Immature natural killer cell (primary cell): ENCODE data around the gene NFKBIE. TPM values are rescaled to one million over a fixed set of nuclear protein-coding genes. Genes with fewer than 3 reads are reported as not detected.

Experiments
- DNase-seq, 3 donors: peaks; one replicate each; pipeline ENCODE4 v3.0.0; 2022; ENCODE audit warnings: mixed read lengths in 1 of 3
- H3K27ac Mint-ChIP-seq, 6 donors: one replicate each; pipeline ENCODE4 v1.8.0; 2020; ENCODE audit warnings: mixed read lengths in 6 of 6, mild to moderate bottlenecking in 5 of 6, inconsistent platforms in 4 of 6, moderate library complexity in 3 of 6
- H3K27me3 Mint-ChIP-seq, 3 donors: one replicate each; pipeline ENCODE4 v1.8.0; 2020 to 2021; ENCODE audit warnings: low read depth in 3 of 3, mild to moderate bottlenecking in 3 of 3, mixed read lengths in 3 of 3, moderate library complexity in 3 of 3, inconsistent platforms in 1 of 3
- H3K36me3 Mint-ChIP-seq, 3 donors: one replicate each; pipeline ENCODE4 v1.8.0; 2020; ENCODE audit warnings: mixed read lengths in 3 of 3, inconsistent platforms in 2 of 3, mild to moderate bottlenecking in 2 of 3
- H3K4me1 Mint-ChIP-seq, 2 donors: one replicate each; pipeline ENCODE4 v1.8.0; 2020; ENCODE audit warnings: inconsistent platforms in 2 of 2, mild to moderate bottlenecking in 2 of 2, mixed read lengths in 2 of 2, moderate library complexity in 1 of 2
- H3K4me3 Mint-ChIP-seq, 5 donors: one replicate each; pipeline ENCODE4 v1.8.0; 2020; ENCODE audit warnings: mild to moderate bottlenecking in 5 of 5, mixed read lengths in 5 of 5, inconsistent platforms in 3 of 5, moderate library complexity in 3 of 5
- H3K9me3 Mint-ChIP-seq, 6 donors: one replicate each; pipeline ENCODE4 v1.8.0; 2020; ENCODE audit warnings: mild to moderate bottlenecking in 6 of 6, mixed read lengths in 6 of 6, inconsistent platforms in 4 of 6, moderate library complexity in 3 of 6
- polyA plus RNA-seq, 3 donors: library from polyadenylated mRNA; unstranded; fragments of 300-500 nt; fragmentation: Illumina TruSeq; gene quantifications; one replicate each; pipeline ENCODE4 v1.2.3, GENCODE V29; 2021

NFKBIE gene
- polyA plus RNA-seq, 3 donors from 2014 or later = 3.8 to 8.4 (median 8.3) TPM

- Mint-ChIP-seq H3K27ac (no peak overlapping the region), H3K4me1 (peaks cover 1 to 17% of the 10 kb centered on the region in 2 donors), H3K27me3 (peaks cover 3 to 19% (median 11%) of the 10 kb centered on the region in 3 donors), H3K9me3 (no peaks in the 10 kb centered on the region), H3K36me3 (peaks cover 0 to 4% (median 0%) of the 10 kb centered on the region in 3 donors), H3K4me3 (no peak overlapping the region)
- DNase-seq = no peak
These were observed 47.8 kb downstream of the NFKBIE start for GRCh38 chr6:44217332-44218143.

DNA sequence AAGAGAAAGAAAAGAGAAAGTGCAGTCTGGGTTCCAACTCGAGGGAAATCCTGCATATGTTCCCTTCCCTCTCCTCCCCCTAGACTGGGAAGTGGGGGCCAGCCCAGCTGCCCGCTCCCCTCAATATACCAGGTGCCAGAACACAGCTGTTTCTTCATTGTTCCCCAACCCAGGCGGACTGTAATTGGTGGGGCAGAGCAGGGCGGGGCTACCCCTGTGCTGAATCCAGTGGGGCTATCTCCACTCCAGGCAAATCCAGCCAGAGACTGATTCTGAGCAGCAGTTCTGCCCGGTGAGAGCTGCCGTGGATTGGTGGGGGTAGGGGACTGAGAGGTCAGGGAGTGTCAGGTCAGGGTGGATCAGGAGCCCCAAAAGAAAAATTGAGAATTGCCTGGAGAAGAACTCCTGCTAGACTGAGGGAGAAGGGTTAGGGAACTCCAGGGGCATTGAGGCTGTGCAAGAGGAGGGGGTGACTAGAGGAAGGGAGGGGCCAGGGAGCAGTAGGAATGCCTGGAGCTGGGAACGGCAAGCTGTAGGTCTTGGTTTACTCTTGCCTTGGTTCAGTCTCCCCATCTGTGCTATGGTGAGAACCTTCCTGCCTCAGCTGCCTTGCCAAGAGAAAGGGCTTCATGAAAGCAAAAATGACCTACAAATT is 48.5 kb downstream of the NFKBIE start, which contains the start of gene MYMX:
MYMX (plus strand) TSS at position 250 of the 655 bp plus-strand sequence. CDS start 546 bp downstream, outside the sequence.
- no peak for DNase-seq

DNA sequence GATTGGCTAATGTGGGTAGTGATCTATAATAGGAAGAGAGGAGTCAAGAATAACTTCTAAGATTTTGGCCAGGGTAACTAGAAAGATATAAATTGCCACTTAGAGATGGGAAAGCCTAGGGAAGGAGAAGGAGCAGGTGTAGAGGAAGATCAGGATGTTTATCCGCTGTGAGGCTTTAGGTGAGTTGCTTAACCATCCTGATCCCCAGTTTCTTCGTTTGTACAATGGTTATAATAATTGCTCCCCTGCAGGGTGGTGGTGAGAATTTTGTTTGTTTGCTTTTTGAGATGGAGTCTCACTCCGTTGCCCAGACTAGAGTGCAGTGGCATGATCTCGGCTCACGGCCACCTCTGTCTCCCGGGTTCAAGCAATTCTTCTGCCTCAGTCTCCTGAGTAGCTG is 51.0 kb downstream of the NFKBIE start:
- Mint-ChIP-seq H3K4me1 (peaks cover 0 to 7% of the 10 kb centered on the region in 2 donors), H3K36me3 (peaks cover 0 to 4% (median 0%) of the 10 kb centered on the region in 3 donors), H3K4me3 (no peak overlapping the region), H3K9me3 (no peaks in the 10 kb centered on the region), H3K27ac (no peak overlapping the region), H3K27me3 (peaks cover 1 to 26% (median 11%) of the 10 kb centered on the region in 3 donors)
- no peak for DNase-seq

More for the DNA sequence above, 48.5 kb downstream of the NFKBIE start, which contains the start of gene MYMX:
- no peak within 1 kb of the TSS for H3K4me3 Mint-ChIP-seq
- H3K9me3 Mint-ChIP-seq = no peaks in the 10 kb centered on the region
- H3K27me3 Mint-ChIP-seq = peaks cover 3 to 20% (median 11%) of the 10 kb centered on the region in 3 donors
- H3K27ac Mint-ChIP-seq = no peak within 1 kb of the TSS
- peaks cover 0 to 14% of the 10 kb centered on the region in 2 donors for H3K4me1 Mint-ChIP-seq
- H3K36me3 Mint-ChIP-seq = peaks cover 0 to 4% (median 0%) of the 10 kb centered on the region in 3 donors

DNA sequence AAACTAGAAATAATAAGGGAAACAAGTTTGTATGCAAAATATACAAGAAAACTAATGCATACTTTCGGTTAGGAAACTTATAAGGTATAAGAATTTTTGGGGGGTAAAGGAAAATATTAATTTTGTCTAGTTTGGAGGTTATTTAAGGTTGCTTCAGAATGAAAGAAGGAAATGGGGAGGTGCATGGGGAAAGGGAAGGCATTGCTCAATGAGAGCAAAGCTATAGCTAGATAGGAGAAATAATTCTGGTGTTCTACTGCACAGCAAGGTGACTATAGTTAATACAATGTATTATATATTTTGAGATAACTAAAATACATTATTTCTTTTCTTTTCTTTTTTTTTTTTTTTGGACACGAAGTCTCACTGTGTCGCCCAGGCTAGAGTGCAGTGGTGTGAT is 54.1 kb downstream of the NFKBIE start:
- Mint-ChIP-seq H3K36me3 (peaks cover 0 to 4% (median 0%) of the 10 kb centered on the region in 3 donors), H3K27ac (no peak overlapping the region), H3K9me3 (no peaks in the 10 kb centered on the region), H3K27me3 (peaks cover 0 to 17% (median 6%) of the 10 kb centered on the region in 3 donors), H3K4me3 (no peak overlapping the region), H3K4me1 (no peaks in the 10 kb centered on the region)
- no peak for DNase-seq

Other genes with a start within 250 kb of the NFKBIE start
- gene MRPL14, start 138.1 kb downstream of the NFKBIE start, polyA plus RNA-seq = 100 to 1,000 TPM; 107 to 178 (median 120) TPM
- 1 to 10 TPM in 2 of 3 donors, under 1 TPM in 1; 0.25 to 1.7 (median 1.5) TPM for gene TMEM63B, start 138.0 kb downstream of the NFKBIE start, polyA plus RNA-seq
- under 1 TPM in 1 of 3 donors, not detected in 2; 0.29 TPM for gene CAPN11, start 106.7 kb downstream of the NFKBIE start, polyA plus RNA-seq
- gene MYMX, start 48.6 kb downstream of the NFKBIE start, polyA plus RNA-seq = not detected
- 1 to 10 TPM; 1.5 to 3.0 (median 1.8) TPM for gene SLC29A1, start 42.0 kb downstream of the NFKBIE start, polyA plus RNA-seq
- gene HSP90AB1, start 18.4 kb downstream of the NFKBIE start, polyA plus RNA-seq = 100 to 1,000 TPM; 185 to 309 (median 280) TPM
- gene SLC35B2, start 8.0 kb downstream of the NFKBIE start, polyA plus RNA-seq = 100 to 1,000 TPM in 1 of 3 donors, 10 to 100 TPM in 2; 64.1 to 119 (median 69.1) TPM
- not detected for gene TMEM151B, start 4.9 kb upstream of the NFKBIE start, polyA plus RNA-seq
- 10 to 100 TPM in 1 of 3 donors, 1 to 10 TPM in 2; 3.1 to 12.4 (median 5.0) TPM for gene AARS2, start 47.8 kb upstream of the NFKBIE start, polyA plus RNA-seq
- not detected for gene SPATS1, start 77.1 kb upstream of the NFKBIE start, polyA plus RNA-seq
- gene CDC5L, start 122.2 kb upstream of the NFKBIE start, polyA plus RNA-seq = 10 to 100 TPM in 2 of 3 donors, 1 to 10 TPM in 1; 8.1 to 16.6 (median 10.6) TPM